ENCODE data around the gene PYURF.
A peak's percentile ranks its signal among the peaks of the same experiment; 100 is the strongest.

The PYURF gene

DNA sequence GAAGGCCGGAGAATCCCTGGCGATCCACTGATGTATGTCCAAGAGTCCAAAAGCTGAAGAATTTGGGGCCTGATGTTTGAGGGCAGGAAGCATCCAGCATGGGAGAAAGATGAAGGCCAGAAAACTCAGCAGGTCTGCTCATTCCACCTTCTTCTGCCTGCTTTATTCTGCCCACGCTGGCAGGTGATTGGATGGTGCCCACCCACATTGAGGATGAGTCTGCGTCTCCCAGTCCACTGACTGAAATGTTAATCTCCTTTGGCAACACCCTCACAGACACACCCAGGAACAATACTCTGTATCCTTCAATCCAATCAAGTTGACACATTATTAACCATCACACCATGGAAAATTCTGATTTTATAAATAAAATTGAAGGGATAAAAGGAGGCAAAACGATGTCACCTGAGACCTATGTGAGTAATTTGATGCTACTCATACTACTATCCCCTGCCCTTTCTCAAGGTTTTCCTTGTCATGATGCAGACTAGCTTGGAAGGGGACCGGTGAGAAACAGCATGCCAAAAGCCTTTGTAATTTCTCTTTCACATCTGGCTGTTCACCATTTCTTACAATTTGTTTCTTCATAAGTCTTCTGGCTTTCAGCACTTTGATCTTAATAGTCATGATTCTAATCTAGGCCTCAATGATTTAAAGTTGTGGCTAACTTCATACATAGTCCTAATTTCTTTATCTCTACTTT is 9.7 kb upstream of the PYURF start:
- TF ChIP-seq NFIC (IDR thresholded peaks at IDR 0.05): no peak
- no peak for TF ChIP-seq TEAD4 (IDR thresholded peaks at IDR 0.05)
- no peak for TF ChIP-seq RAD21 (IDR thresholded peaks at IDR 0.05; ENCODE audit: low read depth)
- TF ChIP-seq, protein P1, sequence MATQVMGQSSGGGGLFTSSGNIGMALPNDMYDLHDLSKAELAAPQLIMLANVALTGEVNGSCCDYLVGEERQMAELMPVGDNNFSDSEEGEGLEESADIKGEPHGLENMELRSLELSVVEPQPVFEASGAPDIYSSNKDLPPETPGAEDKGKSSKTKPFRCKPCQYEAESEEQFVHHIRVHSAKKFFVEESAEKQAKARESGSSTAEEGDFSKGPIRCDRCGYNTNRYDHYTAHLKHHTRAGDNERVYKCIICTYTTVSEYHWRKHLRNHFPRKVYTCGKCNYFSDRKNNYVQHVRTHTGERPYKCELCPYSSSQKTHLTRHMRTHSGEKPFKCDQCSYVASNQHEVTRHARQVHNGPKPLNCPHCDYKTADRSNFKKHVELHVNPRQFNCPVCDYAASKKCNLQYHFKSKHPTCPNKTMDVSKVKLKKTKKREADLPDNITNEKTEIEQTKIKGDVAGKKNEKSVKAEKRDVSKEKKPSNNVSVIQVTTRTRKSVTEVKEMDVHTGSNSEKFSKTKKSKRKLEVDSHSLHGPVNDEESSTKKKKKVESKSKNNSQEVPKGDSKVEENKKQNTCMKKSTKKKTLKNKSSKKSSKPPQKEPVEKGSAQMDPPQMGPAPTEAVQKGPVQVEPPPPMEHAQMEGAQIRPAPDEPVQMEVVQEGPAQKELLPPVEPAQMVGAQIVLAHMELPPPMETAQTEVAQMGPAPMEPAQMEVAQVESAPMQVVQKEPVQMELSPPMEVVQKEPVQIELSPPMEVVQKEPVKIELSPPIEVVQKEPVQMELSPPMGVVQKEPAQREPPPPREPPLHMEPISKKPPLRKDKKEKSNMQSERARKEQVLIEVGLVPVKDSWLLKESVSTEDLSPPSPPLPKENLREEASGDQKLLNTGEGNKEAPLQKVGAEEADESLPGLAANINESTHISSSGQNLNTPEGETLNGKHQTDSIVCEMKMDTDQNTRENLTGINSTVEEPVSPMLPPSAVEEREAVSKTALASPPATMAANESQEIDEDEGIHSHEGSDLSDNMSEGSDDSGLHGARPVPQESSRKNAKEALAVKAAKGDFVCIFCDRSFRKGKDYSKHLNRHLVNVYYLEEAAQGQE (IDR thresholded peaks at IDR 0.05; ENCODE audit: low read depth): no peak
- TF ChIP-seq, protein P2, sequence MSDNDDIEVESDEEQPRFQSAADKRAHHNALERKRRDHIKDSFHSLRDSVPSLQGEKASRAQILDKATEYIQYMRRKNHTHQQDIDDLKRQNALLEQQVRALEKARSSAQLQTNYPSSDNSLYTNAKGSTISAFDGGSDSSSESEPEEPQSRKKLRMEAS (IDR thresholded peaks at IDR 0.05): no peak
- TF ChIP-seq EGR1 (IDR thresholded peaks at IDR 0.05): no peak
- no peak for TF ChIP-seq ZBTB7A (IDR thresholded peaks at IDR 0.05; ENCODE audit: low read depth)
- TF ChIP-seq EP300 (IDR thresholded peaks at IDR 0.05; ENCODE audit: borderline replicate concordance): no peak
- TF ChIP-seq FOXM1 (IDR thresholded peaks at IDR 0.05; ENCODE audit: borderline replicate concordance, low read depth): no peak

DNA sequence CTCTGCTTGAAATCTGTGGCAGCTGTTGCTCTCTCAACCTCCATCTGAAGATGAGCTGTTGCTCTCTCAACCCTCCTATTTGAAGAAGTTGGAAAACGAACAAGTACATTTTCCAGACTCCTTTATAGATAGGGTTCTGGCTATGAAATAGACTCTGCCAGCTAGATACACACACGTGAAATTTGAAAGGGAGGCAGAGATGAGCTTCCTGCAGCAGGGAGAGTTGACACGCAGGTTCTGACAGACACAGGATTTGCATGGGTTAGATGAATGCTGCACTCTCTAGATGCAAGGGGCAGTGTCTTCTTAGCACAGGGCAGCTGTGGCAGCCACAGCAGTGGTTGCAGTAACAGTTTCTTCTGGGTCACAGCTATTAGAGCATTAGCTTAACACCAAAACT is 8.0 kb upstream of the PYURF start:
- TF ChIP-seq EGR1 (IDR thresholded peaks at IDR 0.05): no peak
- TF ChIP-seq, protein P3, sequence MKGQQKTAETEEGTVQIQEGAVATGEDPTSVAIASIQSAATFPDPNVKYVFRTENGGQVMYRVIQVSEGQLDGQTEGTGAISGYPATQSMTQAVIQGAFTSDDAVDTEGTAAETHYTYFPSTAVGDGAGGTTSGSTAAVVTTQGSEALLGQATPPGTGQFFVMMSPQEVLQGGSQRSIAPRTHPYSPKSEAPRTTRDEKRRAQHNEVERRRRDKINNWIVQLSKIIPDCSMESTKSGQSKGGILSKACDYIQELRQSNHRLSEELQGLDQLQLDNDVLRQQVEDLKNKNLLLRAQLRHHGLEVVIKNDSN (IDR thresholded peaks at IDR 0.05): no peak
- no peak for TF ChIP-seq TAF1 (IDR thresholded peaks at IDR 0.05; ENCODE audit: low read depth)
- TF ChIP-seq, protein P1 (IDR thresholded peaks at IDR 0.05; ENCODE audit: low read depth): no peak
- TF ChIP-seq TEAD4 (IDR thresholded peaks at IDR 0.05): no peak
- TF ChIP-seq EP300 (IDR thresholded peaks at IDR 0.05; ENCODE audit: borderline replicate concordance): no peak
- TF ChIP-seq CREB1 (IDR thresholded peaks at IDR 0.05; ENCODE audit: low read depth): no peak
- TF ChIP-seq YY1 (IDR thresholded peaks at IDR 0.05; ENCODE audit: low read depth): no peak
- no peak for TF ChIP-seq FOXM1 (IDR thresholded peaks at IDR 0.05; ENCODE audit: borderline replicate concordance, low read depth)
- TF ChIP-seq CEBPB (IDR thresholded peaks at IDR 0.05): no peak
- TF ChIP-seq, protein P2 (IDR thresholded peaks at IDR 0.05): no peak
- no peak for TF ChIP-seq RAD21 (IDR thresholded peaks at IDR 0.05; ENCODE audit: low read depth)
- TF ChIP-seq TCF12 (IDR thresholded peaks at IDR 0.05; ENCODE audit: low read depth): no peak
- no peak for TF ChIP-seq NFIC (IDR thresholded peaks at IDR 0.05)
- no peak for TF ChIP-seq ZBTB7A (IDR thresholded peaks at IDR 0.05; ENCODE audit: low read depth)

DNA sequence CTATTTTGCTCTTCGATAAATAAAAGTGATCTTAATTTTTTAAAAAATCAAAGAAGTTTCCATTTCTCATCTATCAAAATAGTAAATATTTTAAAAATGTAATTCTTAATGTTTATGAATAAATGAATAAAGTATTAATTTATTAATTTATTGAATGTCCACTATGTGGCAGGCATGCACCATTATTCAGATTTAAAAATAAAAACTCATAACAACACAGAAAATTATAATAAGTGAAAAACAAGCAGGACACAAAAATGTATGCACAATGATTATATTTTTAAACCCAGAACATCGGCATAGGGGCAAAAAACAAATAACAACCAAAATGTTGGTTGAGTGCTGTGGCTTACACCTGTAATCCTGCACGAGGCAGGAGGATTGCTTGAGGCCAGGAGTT is 5.3 kb upstream of the PYURF start:
- TF ChIP-seq, protein P2 (IDR thresholded peaks at IDR 0.05): no peak
- TF ChIP-seq RAD21 (IDR thresholded peaks at IDR 0.05; ENCODE audit: low read depth) (peak; percentile 26; the same call in 1 of the 2 replicates), CREB1 (IDR thresholded peaks at IDR 0.05; ENCODE audit: low read depth) (no peak)

DNA sequence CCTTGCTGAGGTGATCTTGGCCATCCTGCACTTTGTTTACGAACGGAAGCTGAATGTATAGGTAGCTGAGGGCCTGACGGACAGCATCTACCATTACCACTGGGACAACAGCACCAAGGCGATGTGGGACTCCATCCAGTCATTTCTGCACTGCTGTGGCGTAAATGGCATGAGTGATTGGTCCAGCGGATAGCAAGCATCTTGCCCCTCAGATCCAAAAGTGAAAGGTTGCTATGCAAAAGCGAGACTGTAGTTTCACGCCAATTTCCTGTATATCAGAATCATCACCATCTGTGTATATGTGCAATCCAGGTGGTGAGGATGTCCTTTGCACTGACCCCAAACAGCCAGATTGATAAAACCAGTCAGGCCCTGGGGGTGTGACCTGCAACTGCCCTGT is 4.2 kb upstream of the PYURF start:
- TF ChIP-seq FOXM1 (IDR thresholded peaks at IDR 0.05; ENCODE audit: borderline replicate concordance, low read depth): no peak
- no peak for TF ChIP-seq CEBPB (IDR thresholded peaks at IDR 0.05)
- TF ChIP-seq EGR1 (IDR thresholded peaks at IDR 0.05): no peak

DNA sequence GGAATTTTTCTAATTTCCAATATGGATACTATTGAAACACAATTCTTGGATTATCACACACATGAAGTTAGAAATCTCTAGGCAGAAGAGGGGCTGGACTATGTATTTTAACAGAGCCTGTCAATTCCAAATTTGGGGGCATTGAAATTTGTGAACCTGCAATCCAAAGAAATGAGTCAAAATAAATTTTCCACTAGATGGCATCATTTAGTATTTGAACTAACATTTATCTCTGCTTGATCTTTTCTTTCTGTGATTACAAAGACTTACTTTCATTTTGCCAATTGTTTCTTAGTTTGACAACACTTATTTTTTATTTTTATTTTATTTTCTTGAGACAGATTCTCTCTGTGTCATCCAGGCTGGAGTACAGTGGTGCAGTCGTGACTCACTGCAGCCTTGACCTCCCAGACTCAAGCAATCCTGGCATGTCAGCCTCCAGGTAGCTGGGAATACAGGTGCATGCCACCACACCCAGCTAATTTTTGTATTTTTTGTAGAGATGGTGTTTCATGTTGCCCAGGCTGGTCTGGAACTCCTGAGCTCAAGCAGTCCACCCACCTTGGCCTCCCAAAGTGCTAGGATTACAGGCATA is 2.7 kb upstream of the PYURF start:
- peak; percentile 26; the same call in 1 of the 2 replicates for TF ChIP-seq RAD21 (IDR thresholded peaks at IDR 0.05; ENCODE audit: low read depth)
- TF ChIP-seq, protein P1 (IDR thresholded peaks at IDR 0.05; ENCODE audit: low read depth): no peak

Measured in Ishikawa (cell line).